Activated effector memory CD4-positive, alpha-beta T cell treated with anti-CD3 and anti-CD28 coated beads, Interleukin-2, amount 50 U/mL, for 16 hours (primary cell): ENCODE data around the gene HIPK2.
"Not testable (repeated sequence)": the region's sequence is repeated elsewhere in the genome, so short reads cannot be mapped to it uniquely, and the experiment has no call there.

Experiments used
- DNase-seq: peaks from one replicate; pipeline ENCODE4 v3.0.0-alpha.2; 2020

HIPK2 gene

GRCh38 chr7:139611556-139611955, 166.2 kb downstream of the HIPK2 start:
- DNase-seq, result not testable (repeated sequence)

GRCh38 chr7:139610595-139610994, 167.2 kb downstream of the HIPK2 start:
- DNase-seq, result no peak

- no peak for DNase-seq
These were observed 173.9 kb downstream of the HIPK2 start for GRCh38 chr7:139603896-139604295.

GRCh38 chr7:139603282-139603681, 174.5 kb downstream of the HIPK2 start:
- no peak for DNase-seq

GRCh38 chr7:139602143-139602722, 175.6 kb downstream of the HIPK2 start:
- no peak for DNase-seq

GRCh38 chr7:139601176-139601575, 176.6 kb downstream of the HIPK2 start:
- no peak for DNase-seq

GRCh38 chr7:139600306-139600705, 177.5 kb downstream of the HIPK2 start:
- no peak for DNase-seq

- no peak for DNase-seq
These were observed 179.2 kb downstream of the HIPK2 start for GRCh38 chr7:139598642-139599041.

- no peak for DNase-seq
These were observed 180.8 kb downstream of the HIPK2 start for GRCh38 chr7:139597028-139597427.

GRCh38 chr7:139596626-139597025, 181.2 kb downstream of the HIPK2 start:
- no peak for DNase-seq

- no peak for DNase-seq
These were observed 182.0 kb downstream of the HIPK2 start for GRCh38 chr7:139595806-139596205.

- DNase-seq, result no peak
These were observed 182.8 kb downstream of the HIPK2 start for GRCh38 chr7:139594911-139595476.

GRCh38 chr7:139594090-139594489, 183.7 kb downstream of the HIPK2 start:
- no peak for DNase-seq

GRCh38 chr7:139592801-139593461, 184.9 kb downstream of the HIPK2 start:
- no peak for DNase-seq

- peak; percentile 42 for DNase-seq
These were observed 186.1 kb downstream of the HIPK2 start for GRCh38 chr7:139591550-139592195.

- no peak for DNase-seq
These were observed 188.3 kb downstream of the HIPK2 start for GRCh38 chr7:139589474-139589873.

GRCh38 chr7:139588632-139589031, 189.2 kb downstream of the HIPK2 start:
- no peak for DNase-seq

GRCh38 chr7:139587535-139587934, 190.3 kb downstream of the HIPK2 start:
- no peak for DNase-seq

GRCh38 chr7:139586286-139586685, 191.5 kb downstream of the HIPK2 start:
- no peak for DNase-seq

- no peak for DNase-seq
These were observed 192.8 kb downstream of the HIPK2 start for GRCh38 chr7:139585042-139585441.

GRCh38 chr7:139583826-139584553, 193.8 kb downstream of the HIPK2 start:
- peak; percentile 47 for DNase-seq

GRCh38 chr7:139582671-139583155, 195.1 kb downstream of the HIPK2 start:
- DNase-seq, result no peak

GRCh38 chr7:139582130-139582650, 195.6 kb downstream of the HIPK2 start:
- no peak for DNase-seq
